HTR-8/SVneo (cell line): ENCODE measurements around the gene FCHO1.
"Not testable (repeated sequence)": the region's sequence is repeated elsewhere in the genome, so short reads cannot be mapped to it uniquely, and the experiment has no call there.

ENCODE experiments used
- DNase-seq: peaks from one replicate; pipeline ENCODE4 v3.0.0; 2011; ENCODE audit warnings: low spot score, mixed read lengths; ENCODE audit not compliant: insufficient read length
- FAIRE-seq: peaks from 2 replicates; lab custom pipeline; 2011; peaks lifted over from hg19 to GRCh38; lab: Jason Lieb, UNC

The FCHO1 gene

GRCh38 chr19:17788632-17789031 is 37.4 kb downstream of the FCHO1 start:
- DNase-seq (no peak), FAIRE-seq (no peak)

- FAIRE-seq (no peak), DNase-seq (no peak)
Measured at GRCh38 chr19:17790059-17790780, 38.9 kb downstream of the FCHO1 start.

- FAIRE-seq (no peak), DNase-seq (no peak)
Measured at GRCh38 chr19:17794412-17794730, 43.1 kb downstream of the FCHO1 start.

- no peak for FAIRE-seq
Measured at GRCh38 chr19:17794731-17795494, 43.6 kb downstream of the FCHO1 start, which contains the start of gene B3GNT3. Gene B3GNT3 (plus strand): TSS chr19:17795138. CDS start chr19:17807808, 12,670 bp downstream.

GRCh38 chr19:17795495-17795856 is 44.2 kb downstream of the FCHO1 start:
- no peak for FAIRE-seq

More at GRCh38 chr19:17794731-17795494, 43.6 kb downstream of the FCHO1 start, which contains the start of gene B3GNT3:
- peak; percentile 32 for DNase-seq

GRCh38 chr19:17796013-17796837 is 44.9 kb downstream of the FCHO1 start:
- no peak for FAIRE-seq

More at GRCh38 chr19:17795495-17795856, 44.2 kb downstream of the FCHO1 start:
- no peak for DNase-seq

GRCh38 chr19:17796838-17797423 is 45.7 kb downstream of the FCHO1 start:
- FAIRE-seq = no peak
- no peak for DNase-seq

More at GRCh38 chr19:17796013-17796837, 44.9 kb downstream of the FCHO1 start:
- DNase-seq = no peak

- DNase-seq (peak; percentile 78), FAIRE-seq (no peak)
Measured at GRCh38 chr19:17797424-17798201, 46.3 kb downstream of the FCHO1 start.

- FAIRE-seq, DNase-seq: not testable (repeated sequence)
Measured at GRCh38 chr19:17798599-17798998, 47.3 kb downstream of the FCHO1 start.

GRCh38 chr19:17802137-17802858 is 51.0 kb downstream of the FCHO1 start:
- FAIRE-seq = no peak
- no peak for DNase-seq

- no peak for DNase-seq
- FAIRE-seq = no peak
Measured at GRCh38 chr19:17803264-17803896, 52.1 kb downstream of the FCHO1 start.

GRCh38 chr19:17805427-17805826 is 54.1 kb downstream of the FCHO1 start:
- FAIRE-seq = no peak
- DNase-seq = no peak

GRCh38 chr19:17806945-17807344 is 55.7 kb downstream of the FCHO1 start:
- no peak for DNase-seq
- no peak for FAIRE-seq

GRCh38 chr19:17807731-17808316 is 56.5 kb downstream of the FCHO1 start:
- DNase-seq = no peak
- no peak for FAIRE-seq

GRCh38 chr19:17811103-17811502 is 59.8 kb downstream of the FCHO1 start:
- DNase-seq = no peak
- no peak for FAIRE-seq

- FAIRE-seq = no peak
Measured at GRCh38 chr19:17811681-17812080, 60.4 kb downstream of the FCHO1 start.

GRCh38 chr19:17812099-17812498 is 60.8 kb downstream of the FCHO1 start:
- DNase-seq = no peak
- no peak for FAIRE-seq

More at GRCh38 chr19:17811681-17812080, 60.4 kb downstream of the FCHO1 start:
- DNase-seq = no peak
